Gastrocnemius medialis (tissue), 4 donors: ENCODE data around the gene JADE2.

Experiments
- POLR2A ChIP-seq, 2 donors: fragments of 450-650 bp; IDR thresholded peaks; one replicate each; pipeline ENCODE4 v1.6.1; 2017; ENCODE audit warnings: antibody characterized with exemption in 2 of 2, mild to moderate bottlenecking in 2 of 2, moderate library complexity in 2 of 2
- TF ChIP-seq, protein P1 (sequence below), 5 experiments: fragments of 450-650 bp in 3 of 5; fragments of 200-600 bp in 2 of 5; sonication (generic) in 2 of 5; IDR thresholded peaks in 4 of 5; conservative IDR thresholded peaks in 1 of 5; 1 replicate in 4 of 5; 2 replicates in 1 of 5; pipeline ENCODE4 v1.5.1; 2016 to 2019; ENCODE audit warnings: antibody characterized with exemption in 5 of 5, mild to moderate bottlenecking in 3 of 5, moderate library complexity in 3 of 5

DNA sequence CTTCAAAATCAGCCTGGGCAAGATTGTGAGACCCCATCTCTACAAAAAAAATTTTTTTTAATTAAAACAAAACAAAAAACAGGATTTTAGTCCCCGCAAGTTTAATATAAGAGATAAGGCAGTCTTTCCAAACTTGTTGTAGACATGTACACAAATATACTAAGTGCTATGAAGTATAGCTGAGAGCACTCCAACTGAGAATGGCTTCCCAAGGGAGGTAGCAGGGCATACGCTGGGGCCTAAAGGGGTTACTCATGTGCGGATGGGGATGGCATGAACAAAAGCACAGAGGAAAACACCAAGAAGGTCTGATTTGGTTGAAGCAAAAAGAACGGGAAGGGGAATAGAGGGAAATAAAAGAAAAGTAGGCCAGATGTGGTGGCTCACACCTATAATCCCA is 86.0 kb downstream of the JADE2 start:
- TF ChIP-seq, protein P1, sequence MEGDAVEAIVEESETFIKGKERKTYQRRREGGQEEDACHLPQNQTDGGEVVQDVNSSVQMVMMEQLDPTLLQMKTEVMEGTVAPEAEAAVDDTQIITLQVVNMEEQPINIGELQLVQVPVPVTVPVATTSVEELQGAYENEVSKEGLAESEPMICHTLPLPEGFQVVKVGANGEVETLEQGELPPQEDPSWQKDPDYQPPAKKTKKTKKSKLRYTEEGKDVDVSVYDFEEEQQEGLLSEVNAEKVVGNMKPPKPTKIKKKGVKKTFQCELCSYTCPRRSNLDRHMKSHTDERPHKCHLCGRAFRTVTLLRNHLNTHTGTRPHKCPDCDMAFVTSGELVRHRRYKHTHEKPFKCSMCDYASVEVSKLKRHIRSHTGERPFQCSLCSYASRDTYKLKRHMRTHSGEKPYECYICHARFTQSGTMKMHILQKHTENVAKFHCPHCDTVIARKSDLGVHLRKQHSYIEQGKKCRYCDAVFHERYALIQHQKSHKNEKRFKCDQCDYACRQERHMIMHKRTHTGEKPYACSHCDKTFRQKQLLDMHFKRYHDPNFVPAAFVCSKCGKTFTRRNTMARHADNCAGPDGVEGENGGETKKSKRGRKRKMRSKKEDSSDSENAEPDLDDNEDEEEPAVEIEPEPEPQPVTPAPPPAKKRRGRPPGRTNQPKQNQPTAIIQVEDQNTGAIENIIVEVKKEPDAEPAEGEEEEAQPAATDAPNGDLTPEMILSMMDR (IDR thresholded peaks at IDR 0.05 in 4 of 5, conservative IDR thresholded peaks at IDR 0.05 in 1 of 5), result no peak
- TF ChIP-seq POLR2A (IDR thresholded peaks at IDR 0.05), result no peak
